ENCODE measurements around the gene SLBP.

DNA sequence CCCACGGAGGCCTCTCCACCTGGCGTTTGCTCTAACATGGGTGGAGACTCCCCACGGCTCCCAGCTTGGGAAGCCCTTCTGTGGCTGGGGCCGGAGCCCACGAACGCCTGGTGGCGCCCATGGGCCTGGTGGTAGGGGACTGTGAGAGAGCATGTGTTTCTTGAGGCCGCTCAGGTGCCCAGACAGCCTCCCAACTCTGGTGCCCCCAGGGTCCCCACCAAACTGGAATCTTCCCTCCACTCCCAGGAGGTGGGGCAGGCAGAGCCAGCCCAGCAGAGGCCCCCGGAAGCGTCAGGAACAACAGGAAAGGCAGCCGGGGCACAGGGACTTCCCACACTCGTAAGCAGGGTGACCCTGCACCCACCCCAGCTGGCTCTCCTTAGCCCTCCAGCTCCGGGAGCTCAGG lies 47.7 kb upstream of the SLBP start:
- TF ChIP-seq, protein P1, sequence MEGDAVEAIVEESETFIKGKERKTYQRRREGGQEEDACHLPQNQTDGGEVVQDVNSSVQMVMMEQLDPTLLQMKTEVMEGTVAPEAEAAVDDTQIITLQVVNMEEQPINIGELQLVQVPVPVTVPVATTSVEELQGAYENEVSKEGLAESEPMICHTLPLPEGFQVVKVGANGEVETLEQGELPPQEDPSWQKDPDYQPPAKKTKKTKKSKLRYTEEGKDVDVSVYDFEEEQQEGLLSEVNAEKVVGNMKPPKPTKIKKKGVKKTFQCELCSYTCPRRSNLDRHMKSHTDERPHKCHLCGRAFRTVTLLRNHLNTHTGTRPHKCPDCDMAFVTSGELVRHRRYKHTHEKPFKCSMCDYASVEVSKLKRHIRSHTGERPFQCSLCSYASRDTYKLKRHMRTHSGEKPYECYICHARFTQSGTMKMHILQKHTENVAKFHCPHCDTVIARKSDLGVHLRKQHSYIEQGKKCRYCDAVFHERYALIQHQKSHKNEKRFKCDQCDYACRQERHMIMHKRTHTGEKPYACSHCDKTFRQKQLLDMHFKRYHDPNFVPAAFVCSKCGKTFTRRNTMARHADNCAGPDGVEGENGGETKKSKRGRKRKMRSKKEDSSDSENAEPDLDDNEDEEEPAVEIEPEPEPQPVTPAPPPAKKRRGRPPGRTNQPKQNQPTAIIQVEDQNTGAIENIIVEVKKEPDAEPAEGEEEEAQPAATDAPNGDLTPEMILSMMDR (conservative IDR thresholded peaks at IDR 0.05; ENCODE audit: low read depth, low read length) = no peak
- TF ChIP-seq EZH2phosphoT487 (IDR thresholded peaks at IDR 0.05; ENCODE audit: borderline replicate concordance, low read length) = no peak
